HCT116 (cell line): ENCODE data around the gene RPTOR.

ENCODE experiments used
- ATF3 ChIP-seq: IDR thresholded peaks from 2 replicates; pipeline ENCODE4 v1.6.1; 2012
- CBX3 ChIP-seq: IDR thresholded peaks from 2 replicates; pipeline ENCODE4 v1.6.1; 2012; ENCODE audit warnings: low read depth
- ELF1 ChIP-seq: IDR thresholded peaks from 2 replicates; pipeline ENCODE4 v1.6.1; 2012; ENCODE audit warnings: low read depth, borderline replicate concordance
- EZH2 ChIP-seq: fragments of 200-600 bp; sonication (generic); IDR thresholded peaks from 2 replicates; pipeline ENCODE4 v1.6.1; 2017; ENCODE audit warnings: antibody characterized with exemption, mixed run types
- EZH2phosphoT487 ChIP-seq: fragments of 200-600 bp; IDR thresholded peaks from 2 replicates; pipeline ENCODE4 v1.6.1; 2018; ENCODE audit warnings: antibody characterized with exemption, borderline replicate concordance
- POLR2A ChIP-seq: IDR thresholded peaks from 2 replicates; pipeline ENCODE4 v1.7.0; 2011; ENCODE audit warnings: borderline replicate concordance; ENCODE audit not compliant: insufficient read depth, insufficient read length; ENCODE audit errors: extremely low read depth
- ZNF274 ChIP-seq: fragments of 200-500 bp; sonication (Bioruptor generic); IDR thresholded peaks from 2 replicates; pipeline ENCODE4 v1.6.1; 2014; ENCODE audit warnings: mild to moderate bottlenecking, low read depth, low read length, inconsistent platforms
- TF ChIP-seq, protein P1 (sequence below), 3 experiments: fragments of 200-600 bp in 1 of 3; sonication (generic) in 1 of 3; IDR thresholded peaks in 2 of 3; conservative IDR thresholded peaks in 1 of 3; 2 replicates each; pipeline ENCODE4 v1.5.1; 2012 to 2017; ENCODE audit warnings: low read depth in 2 of 3, low read length in 2 of 3, antibody characterized with exemption in 1 of 3, borderline replicate concordance in 1 of 3, control low read depth in 1 of 3, mild to moderate bottlenecking in 1 of 3, mixed read lengths in 1 of 3, mixed run types in 1 of 3, moderate library complexity in 1 of 3; ENCODE audit not compliant: insufficient read depth in 1 of 3
- TF ChIP-seq, protein P2 (sequence below): IDR thresholded peaks from 2 replicates; pipeline ENCODE4 v1.6.1; 2011; ENCODE audit warnings: mild to moderate bottlenecking, low read length, moderate library complexity; ENCODE audit not compliant: insufficient replicate concordance; ENCODE audit errors: extremely low read depth
- TF ChIP-seq, protein P3 (sequence below): IDR thresholded peaks from 2 replicates; pipeline ENCODE4 v1.6.1; 2012

GRCh38 chr17:80694085-80694991 is 149.7 kb downstream of the RPTOR start:
- TF ChIP-seq, protein P1, sequence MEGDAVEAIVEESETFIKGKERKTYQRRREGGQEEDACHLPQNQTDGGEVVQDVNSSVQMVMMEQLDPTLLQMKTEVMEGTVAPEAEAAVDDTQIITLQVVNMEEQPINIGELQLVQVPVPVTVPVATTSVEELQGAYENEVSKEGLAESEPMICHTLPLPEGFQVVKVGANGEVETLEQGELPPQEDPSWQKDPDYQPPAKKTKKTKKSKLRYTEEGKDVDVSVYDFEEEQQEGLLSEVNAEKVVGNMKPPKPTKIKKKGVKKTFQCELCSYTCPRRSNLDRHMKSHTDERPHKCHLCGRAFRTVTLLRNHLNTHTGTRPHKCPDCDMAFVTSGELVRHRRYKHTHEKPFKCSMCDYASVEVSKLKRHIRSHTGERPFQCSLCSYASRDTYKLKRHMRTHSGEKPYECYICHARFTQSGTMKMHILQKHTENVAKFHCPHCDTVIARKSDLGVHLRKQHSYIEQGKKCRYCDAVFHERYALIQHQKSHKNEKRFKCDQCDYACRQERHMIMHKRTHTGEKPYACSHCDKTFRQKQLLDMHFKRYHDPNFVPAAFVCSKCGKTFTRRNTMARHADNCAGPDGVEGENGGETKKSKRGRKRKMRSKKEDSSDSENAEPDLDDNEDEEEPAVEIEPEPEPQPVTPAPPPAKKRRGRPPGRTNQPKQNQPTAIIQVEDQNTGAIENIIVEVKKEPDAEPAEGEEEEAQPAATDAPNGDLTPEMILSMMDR (IDR thresholded peaks at IDR 0.05 in 2 of 3, conservative IDR thresholded peaks at IDR 0.05 in 1 of 3; ENCODE audit: borderline replicate concordance in 1 of 3, insufficient read depth in 1 of 3, low read depth in 2 of 3, low read length in 2 of 3): no peak
- TF ChIP-seq EZH2phosphoT487: no peak
- TF ChIP-seq, protein P2, sequence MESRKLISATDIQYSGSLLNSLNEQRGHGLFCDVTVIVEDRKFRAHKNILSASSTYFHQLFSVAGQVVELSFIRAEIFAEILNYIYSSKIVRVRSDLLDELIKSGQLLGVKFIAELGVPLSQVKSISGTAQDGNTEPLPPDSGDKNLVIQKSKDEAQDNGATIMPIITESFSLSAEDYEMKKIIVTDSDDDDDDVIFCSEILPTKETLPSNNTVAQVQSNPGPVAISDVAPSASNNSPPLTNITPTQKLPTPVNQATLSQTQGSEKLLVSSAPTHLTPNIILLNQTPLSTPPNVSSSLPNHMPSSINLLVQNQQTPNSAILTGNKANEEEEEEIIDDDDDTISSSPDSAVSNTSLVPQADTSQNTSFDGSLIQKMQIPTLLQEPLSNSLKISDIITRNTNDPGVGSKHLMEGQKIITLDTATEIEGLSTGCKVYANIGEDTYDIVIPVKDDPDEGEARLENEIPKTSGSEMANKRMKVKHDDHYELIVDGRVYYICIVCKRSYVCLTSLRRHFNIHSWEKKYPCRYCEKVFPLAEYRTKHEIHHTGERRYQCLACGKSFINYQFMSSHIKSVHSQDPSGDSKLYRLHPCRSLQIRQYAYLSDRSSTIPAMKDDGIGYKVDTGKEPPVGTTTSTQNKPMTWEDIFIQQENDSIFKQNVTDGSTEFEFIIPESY: no peak
- TF ChIP-seq POLR2A: no peak
- TF ChIP-seq CBX3: no peak
- TF ChIP-seq ATF3: no peak
- no peak for TF ChIP-seq EZH2
- TF ChIP-seq, protein P3, sequence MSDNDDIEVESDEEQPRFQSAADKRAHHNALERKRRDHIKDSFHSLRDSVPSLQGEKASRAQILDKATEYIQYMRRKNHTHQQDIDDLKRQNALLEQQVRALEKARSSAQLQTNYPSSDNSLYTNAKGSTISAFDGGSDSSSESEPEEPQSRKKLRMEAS: no peak
- TF ChIP-seq ZNF274: no peak
- no peak for TF ChIP-seq ELF1
